ENCODE measurements around the gene TEX52.
"Not testable (repeated sequence)": the region's sequence is repeated elsewhere in the genome, so short reads cannot be mapped to it uniquely, and the experiment has no call there.

The TEX52 gene

GRCh38 chr12:2857021-2857431 is at the start of gene TEX52:
Gene TEX52, minus strand, starts transcription at chr12:2857039. Its CDS starts 13 bp downstream, at chr12:2857026.
- DNase-seq (ENCODE audit: low spot score), result no peak

DNA sequence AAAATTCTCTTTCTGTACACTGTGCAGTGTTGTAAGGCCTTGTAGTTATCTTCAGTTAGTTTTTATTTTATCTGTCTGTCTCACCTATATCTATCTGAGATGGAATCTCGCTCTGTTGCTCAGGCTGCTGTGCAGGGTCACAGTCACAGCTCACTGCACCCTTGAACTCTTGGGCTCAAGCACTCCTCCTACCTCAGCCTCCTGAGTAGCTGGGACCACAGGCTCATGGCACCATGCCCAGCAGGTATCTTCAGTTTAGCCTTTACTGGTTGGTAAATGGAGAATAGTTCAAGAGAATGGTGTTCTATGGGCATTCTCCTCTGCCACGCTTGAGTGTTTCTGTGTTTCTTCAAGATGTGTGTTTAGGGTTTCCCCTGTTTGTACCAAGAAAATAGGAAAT is 47.4 kb upstream of the TEX52 start:
- DNase-seq (ENCODE audit: low spot score), result no peak

GRCh38 chr12:2902272-2902880 is 45.5 kb upstream of the TEX52 start:
- peak; percentile 71 for DNase-seq (ENCODE audit: low spot score)

DNA sequence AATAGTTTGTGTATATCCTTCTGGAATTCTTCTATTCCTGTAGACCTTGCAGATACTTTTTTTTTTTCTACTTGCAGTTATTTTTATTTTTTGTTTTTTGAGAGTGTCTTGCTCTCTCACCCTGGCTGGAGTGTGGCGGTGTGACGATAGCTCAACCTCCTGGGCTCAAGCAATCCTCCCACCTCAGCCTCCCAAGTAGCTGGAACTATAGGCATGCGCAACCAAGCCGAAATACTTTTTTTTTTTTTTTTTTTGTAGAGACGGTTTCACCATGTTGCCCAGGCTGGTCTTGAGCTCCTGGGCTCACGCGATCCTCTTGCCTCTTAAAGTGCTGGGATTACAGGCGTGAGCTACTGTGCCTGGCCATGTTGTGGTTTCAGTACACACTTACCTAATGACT is 43.8 kb upstream of the TEX52 start:
- no peak for DNase-seq (ENCODE audit: low spot score)

GRCh38 chr12:2897418-2897817 is 40.6 kb upstream of the TEX52 start:
- DNase-seq (ENCODE audit: low spot score), result no peak

DNA sequence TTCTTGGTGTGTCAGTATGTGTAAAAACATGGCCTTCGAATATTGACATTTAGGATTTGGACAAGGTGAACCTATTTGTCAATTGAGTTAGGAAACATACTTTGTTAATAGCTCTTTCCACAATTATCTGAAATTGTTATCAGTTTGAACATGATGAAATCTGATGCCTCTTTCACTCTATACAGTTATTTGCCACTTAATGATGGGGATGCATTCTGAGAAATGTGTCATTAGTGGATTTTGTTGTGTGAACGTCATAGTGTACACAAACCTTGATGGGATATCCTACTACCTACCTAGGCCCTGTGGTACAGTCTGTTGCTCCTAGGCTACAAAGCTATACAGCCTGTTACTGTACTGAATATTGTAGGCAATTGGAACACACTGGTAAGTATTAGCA is 38.7 kb upstream of the TEX52 start:
- DNase-seq (ENCODE audit: low spot score), result no peak

DNA sequence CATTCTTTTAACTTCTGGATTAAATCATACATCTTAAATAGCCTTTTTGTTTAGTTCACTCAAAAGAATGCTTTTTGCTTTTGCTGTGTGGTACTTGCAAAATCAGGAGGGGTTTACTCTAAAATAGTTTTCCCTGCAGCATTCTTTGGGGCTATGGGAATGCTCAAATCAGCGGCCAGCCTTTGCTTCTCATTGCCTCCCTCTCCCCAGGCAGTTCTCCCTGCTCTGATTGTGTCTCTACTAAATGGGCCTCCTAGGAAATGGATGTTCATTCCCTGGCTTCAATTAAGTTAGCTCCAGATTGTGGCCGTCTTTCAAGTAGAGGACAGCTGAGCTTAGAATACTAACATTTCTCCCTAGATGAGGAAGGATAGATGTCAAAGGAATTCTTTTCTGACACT is 38.2 kb upstream of the TEX52 start:
- DNase-seq (ENCODE audit: low spot score), result no peak

GRCh38 chr12:2893007-2893406 is 36.2 kb upstream of the TEX52 start:
- no peak for DNase-seq (ENCODE audit: low spot score)

DNA sequence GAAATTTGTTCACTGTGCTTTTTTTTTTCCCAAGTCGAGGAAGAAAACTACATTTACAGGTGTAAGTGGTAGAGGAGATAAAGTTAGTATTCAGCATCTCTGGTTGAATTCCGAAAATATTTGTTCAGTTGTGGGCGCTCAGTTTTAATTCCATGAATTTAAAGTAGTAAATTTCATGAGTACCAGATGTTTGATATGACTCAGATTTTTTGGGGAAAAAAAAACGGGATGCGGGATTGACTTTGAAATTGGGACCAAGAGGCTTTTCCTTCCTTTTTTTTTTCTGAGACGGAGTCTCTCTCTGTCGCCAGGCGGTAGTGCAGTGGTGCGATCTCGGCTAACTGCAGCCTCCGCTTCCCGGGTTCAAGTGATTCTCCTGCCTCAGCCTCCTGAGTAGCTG is 35.4 kb upstream of the TEX52 start:
- DNase-seq (ENCODE audit: low spot score), result no peak

GRCh38 chr12:2891240-2892053 is 34.6 kb upstream of the TEX52 start:
- DNase-seq (ENCODE audit: low spot score), result peak; percentile 59

DNA sequence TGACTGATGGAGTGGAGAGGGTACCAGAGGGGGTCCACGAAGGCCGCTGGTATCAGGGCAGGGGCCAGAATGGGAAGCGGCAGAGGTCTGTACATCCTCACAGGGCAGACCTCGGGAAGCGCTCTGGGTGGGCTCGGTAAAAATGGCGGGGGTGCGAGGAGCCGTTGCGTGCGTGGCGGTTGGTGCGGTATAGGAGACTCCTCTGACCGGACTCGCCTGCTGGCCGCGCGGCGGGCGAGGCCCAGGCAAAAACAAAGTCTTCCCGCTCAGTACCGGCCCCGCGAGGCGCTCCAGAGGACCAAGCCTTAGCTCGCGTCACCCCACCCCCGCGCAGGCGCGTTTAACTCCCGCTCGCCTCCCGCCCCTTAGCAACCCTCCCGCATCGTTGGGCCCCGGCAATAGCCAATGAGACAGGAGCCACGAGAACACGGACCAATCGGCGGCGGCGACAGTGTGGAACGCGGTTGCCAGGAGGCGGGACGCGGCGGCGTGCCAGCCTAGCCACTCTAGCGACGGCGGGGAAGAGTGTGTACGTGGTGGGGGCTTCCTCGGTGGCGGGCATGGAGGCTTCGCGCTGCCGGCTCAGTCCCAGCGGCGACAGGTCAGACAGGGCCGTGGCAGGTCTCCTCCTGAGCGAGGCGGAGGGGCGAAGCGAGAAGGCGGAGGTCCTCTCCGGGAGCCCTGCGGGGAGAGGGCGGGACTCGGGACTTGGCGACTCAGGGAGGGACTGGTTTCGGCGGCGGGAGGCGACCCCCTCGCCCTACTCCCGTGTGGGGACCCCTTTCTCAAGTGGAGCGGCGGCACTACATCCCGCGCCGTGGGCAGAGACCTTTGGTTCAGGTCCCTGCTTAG is 33.8 kb upstream of the TEX52 start, which contains the start of gene TULP3:
Gene TULP3 (plus strand): TSS at position 504 of the 852 bp plus-strand sequence. CDS start 57 bp downstream, at position 561.
- DNase-seq (ENCODE audit: low spot score), result peak; percentile 99

- DNase-seq (ENCODE audit: low spot score), result no peak
Measured at GRCh38 chr12:2890001-2890387, 33.2 kb upstream of the TEX52 start.

DNA sequence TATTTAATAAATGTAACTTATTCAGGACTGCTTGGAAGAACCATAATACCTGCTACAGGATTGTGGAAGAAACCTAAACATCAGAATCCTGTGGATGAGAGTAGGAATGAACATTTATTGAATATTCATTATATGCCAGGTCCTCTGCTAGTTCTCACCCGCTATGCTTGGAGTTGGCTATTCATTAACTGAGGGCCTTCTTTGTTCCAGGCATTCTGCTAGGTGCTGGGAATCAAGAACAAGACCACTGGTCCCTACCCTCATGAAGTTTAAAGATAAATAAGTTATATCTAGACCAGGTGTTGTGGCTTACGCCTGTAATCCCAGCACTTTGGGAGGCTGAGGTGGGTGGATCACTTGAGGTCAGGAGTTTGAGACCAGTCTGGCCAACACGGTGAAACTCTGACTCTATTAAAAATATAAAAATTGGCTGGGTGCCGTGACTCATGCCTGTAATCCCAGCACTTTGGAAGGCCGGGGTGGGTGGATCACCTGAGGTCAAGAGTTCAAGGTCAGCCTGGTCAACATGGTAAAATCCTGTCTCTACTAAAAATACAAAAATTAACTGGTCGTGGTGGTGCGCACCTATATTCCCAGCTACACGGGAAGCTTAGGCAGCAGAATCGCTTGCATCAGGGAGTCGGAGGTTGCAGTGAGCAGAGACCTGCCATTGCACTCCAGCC is 30.1 kb upstream of the TEX52 start:
- no peak for DNase-seq (ENCODE audit: low spot score)

DNA sequence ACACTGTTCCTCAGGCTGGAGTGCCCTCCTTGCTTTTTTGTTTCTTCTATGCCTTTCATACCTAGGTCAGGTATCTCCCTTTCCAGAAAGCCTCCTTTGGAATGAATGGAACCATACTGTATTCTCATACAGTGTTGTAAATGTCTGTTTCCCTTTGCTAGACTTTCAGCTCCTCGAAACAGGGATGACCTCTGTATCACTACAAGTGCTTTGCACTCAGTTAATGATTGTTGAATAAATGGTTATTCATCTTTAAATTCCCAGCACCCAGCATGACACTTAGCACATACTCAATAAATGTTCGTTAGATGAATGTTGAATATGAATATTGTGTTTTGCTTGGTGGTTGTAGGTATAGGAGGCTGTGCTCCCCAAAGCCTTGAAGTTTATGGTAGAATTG is 28.0 kb upstream of the TEX52 start:
- no peak for DNase-seq (ENCODE audit: low spot score)

DNA sequence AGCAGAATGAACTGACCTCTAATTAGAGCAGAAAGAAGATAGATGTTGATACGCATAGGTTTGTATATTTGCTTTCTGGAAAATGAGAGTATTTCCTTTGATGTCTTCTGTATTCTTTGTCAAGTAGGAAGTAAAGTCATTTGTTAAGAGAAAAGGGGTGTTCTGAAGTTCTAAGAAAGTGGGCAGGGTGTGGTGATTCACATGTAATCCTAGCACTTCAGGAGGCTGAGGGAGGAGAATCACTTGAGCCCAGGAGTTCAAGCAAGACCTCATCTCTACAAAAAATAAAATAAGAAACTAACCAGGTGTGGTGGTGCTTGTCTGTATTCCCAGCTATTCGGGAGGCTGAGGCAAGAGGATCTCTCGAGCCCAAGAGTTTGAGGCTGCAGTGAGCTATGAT is 23.0 kb upstream of the TEX52 start:
- DNase-seq (ENCODE audit: low spot score), result peak; percentile 45

DNA sequence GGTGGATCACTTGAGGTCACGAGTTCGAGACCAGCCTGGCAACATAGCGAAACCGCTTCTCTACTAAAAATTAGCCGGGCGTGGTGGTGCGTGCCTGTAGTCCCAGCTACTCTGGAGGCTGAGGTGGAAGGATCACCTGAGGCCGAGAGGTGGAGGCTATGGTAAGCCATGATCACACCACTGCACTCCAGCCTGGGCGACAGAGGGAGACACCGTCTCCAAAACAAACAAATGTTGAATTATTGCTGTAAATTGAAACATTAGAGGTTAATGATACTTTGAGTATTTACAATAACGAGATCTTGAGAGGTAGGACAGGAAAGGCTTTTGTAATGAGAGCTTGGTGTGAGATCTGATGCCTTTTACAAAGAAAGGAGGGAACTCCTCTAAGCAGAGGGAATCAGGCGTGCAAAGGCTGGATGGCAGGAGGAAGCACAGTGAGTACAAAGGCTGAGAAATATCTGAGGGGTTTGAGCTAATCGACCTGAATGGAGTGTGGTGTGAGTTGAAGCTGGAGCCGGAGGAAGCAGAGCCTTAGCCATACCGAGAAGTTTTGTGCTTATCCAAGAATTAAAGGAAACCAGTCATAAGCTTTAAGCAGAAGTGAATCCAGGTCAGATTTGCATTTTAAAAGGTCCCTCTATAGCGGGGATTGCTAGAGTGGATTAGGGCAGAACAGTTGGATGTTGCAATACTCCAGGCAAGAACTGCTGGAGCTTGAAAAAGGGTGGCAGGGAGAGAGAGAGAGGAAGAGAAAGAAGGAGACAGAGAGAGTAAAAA is 21.3 kb upstream of the TEX52 start:
- peak; percentile 32 for DNase-seq (ENCODE audit: low spot score)

GRCh38 chr12:2877047-2877952 is 20.5 kb upstream of the TEX52 start, which contains the start of the genes FOXM1 and RHNO1:
Gene FOXM1, minus strand, starts transcription at chr12:2877174. Its CDS starts 2,696 bp downstream, at chr12:2874478.
Gene RHNO1, plus strand, starts transcription at chr12:2877223. Its CDS starts 8,144 bp downstream, at chr12:2885367.
- DNase-seq (ENCODE audit: low spot score), result peak; percentile 92

- DNase-seq (ENCODE audit: low spot score), result no peak
Measured at GRCh38 chr12:2876431-2877046, 19.7 kb upstream of the TEX52 start.

GRCh38 chr12:2868986-2869632 is 12.3 kb upstream of the TEX52 start:
- not testable (repeated sequence) for DNase-seq (ENCODE audit: low spot score)

Measured in hematopoietic multipotent progenitor cell treated with erythropoietin and hydrocortisone succinate and interleukin-3 and kit ligand, for 17 days (in vitro differentiated cells).